Kidney epithelial cell (primary cell): ENCODE results near the gene CCR9. TPM values are rescaled to one million over a fixed set of nuclear protein-coding genes. Genes with fewer than 3 reads are reported as not detected.

Experiments
- DNase-seq: peaks from one replicate; pipeline ENCODE4 v3.0.0-alpha.2; 2010; ENCODE audit warnings: low read depth
- H3K27me3 ChIP-seq: 2 replicates; pipeline ENCODE4 v1.6.0; 2011; ENCODE audit warnings: low read length; ENCODE audit not compliant: control insufficient read depth, insufficient read depth
- H3K36me3 ChIP-seq: 2 replicates; pipeline ENCODE4 v1.5.1; 2011; ENCODE audit warnings: low read length; ENCODE audit not compliant: control insufficient read depth, insufficient read depth
- H3K4me3 ChIP-seq: 2 replicates; pipeline ENCODE4 v1.5.1; 2011; ENCODE audit warnings: low read depth, mild to moderate bottlenecking, control low read depth, low read length
- total RNA-seq: library from RNA; depleted of rRNA; stranded (reverse); fragments of >200 nt; gene quantifications from 2 replicates; pipeline ENCODE4 v1.2.3, GENCODE V29; 2015
- TF ChIP-seq, protein P1 (sequence below): IDR thresholded peaks from 2 replicates; pipeline ENCODE4 v1.5.1; 2011; ENCODE audit warnings: mild to moderate bottlenecking, moderate library complexity, low read length, control low read depth, inconsistent platforms; ENCODE audit not compliant: insufficient read depth, poor library complexity, severe bottlenecking

CCR9 gene
- total RNA-seq, 1 donor from 2014 or later, result not detected

DNA sequence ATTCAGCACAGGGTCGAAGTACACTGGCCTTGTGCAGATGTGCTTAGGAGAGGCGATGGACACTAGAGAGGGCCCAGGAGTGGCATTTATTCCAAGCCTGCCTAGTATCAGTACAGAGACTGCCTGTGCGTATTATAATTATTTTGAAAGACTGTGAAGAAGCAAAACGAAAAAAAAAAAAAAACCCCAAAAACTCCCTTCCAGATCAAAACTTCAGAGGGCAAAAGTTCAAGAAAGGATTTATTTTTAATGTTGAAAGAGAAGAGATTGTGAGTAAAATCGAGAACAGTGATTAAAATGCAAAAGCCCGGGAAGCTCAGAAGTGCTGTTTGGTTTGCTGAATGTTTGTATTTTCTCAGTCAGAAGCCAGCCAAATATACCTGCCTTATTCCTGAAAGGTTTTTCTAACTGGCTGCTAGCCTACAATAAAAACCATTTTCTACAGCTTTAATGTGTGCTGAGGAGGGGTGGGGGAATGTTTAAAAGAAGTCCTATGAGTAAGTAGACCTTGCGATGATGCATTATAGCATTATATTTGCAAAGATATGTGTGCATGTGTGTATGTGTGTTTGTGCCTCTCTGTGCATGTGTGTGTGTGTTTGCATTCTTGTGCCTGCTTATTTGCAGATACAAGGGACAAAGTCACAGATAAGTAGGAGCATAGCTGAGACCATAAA, 25.2 kb upstream of the CCR9 start:
- DNase-seq, result no peak
- Histone ChIP-seq H3K4me3 (no peak overlapping the region), H3K36me3 (no peaks in the 10 kb centered on the region), H3K27me3 (peaks cover 2% of the 10 kb centered on the region)
- TF ChIP-seq, protein P1, sequence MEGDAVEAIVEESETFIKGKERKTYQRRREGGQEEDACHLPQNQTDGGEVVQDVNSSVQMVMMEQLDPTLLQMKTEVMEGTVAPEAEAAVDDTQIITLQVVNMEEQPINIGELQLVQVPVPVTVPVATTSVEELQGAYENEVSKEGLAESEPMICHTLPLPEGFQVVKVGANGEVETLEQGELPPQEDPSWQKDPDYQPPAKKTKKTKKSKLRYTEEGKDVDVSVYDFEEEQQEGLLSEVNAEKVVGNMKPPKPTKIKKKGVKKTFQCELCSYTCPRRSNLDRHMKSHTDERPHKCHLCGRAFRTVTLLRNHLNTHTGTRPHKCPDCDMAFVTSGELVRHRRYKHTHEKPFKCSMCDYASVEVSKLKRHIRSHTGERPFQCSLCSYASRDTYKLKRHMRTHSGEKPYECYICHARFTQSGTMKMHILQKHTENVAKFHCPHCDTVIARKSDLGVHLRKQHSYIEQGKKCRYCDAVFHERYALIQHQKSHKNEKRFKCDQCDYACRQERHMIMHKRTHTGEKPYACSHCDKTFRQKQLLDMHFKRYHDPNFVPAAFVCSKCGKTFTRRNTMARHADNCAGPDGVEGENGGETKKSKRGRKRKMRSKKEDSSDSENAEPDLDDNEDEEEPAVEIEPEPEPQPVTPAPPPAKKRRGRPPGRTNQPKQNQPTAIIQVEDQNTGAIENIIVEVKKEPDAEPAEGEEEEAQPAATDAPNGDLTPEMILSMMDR, result no peak

DNA sequence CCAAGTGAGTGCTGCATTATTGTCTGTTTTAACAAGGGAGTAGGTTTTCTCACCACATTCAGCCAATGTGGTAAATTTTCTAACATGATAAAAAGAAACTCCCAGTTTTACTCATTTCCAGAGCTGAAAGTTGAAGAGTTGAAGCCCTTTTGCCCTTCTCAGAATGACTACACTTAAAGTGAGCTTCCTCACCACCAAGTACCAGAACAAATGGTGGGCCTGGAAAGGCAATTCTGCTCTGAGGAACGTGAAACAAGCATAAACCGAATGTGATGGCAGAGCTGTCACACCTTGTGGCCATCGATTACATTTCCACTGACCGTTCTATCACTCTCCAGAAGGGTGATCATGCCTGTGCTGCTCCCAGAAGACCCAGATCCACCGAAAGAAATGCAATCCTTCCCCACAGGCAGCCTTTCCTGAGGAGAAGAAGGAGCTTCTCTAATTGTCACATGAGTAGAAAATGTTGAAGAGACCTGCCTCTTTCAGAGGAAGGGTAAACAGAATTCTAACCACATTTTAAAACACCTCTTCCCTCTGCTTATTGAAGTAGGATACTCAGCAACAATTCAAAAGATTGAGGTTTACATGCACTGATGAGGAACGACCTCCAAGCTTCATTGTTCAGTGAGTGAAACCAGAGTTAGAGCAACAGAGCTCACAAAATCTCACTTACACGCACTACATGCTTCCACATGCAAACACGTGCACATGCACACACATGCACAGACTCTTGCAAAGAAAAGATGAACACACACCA, 21.4 kb upstream of the CCR9 start:
- no peak for DNase-seq
- TF ChIP-seq, protein P1, result no peak
- Histone ChIP-seq H3K27me3 (peaks cover 2% of the 10 kb centered on the region), H3K36me3 (no peaks in the 10 kb centered on the region), H3K4me3 (no peak overlapping the region)

DNA sequence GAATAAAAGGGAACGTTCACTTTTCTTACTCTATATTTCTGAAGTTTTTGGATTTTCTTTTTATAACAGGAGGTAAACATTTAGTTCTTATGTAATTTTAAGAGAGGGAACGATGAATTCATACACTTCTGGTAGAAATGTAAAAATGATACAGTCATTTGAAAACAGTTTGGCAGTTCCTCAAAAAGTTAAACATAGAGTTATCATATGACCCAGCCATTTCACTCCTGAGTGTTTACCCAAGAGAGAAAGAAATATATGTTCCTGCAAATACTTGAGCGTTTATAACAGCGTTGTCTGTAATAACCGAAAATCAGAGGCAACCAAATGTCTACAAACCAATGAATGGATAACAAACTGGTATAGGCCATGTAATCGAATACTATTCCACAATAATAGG, 20.8 kb upstream of the CCR9 start:
- H3K36me3 ChIP-seq, result no peaks in the 10 kb centered on the region
- TF ChIP-seq, protein P1, result no peak
- DNase-seq, result no peak
- H3K27me3 ChIP-seq, result peaks cover 2% of the 10 kb centered on the region
- H3K4me3 ChIP-seq, result no peak overlapping the region

DNA sequence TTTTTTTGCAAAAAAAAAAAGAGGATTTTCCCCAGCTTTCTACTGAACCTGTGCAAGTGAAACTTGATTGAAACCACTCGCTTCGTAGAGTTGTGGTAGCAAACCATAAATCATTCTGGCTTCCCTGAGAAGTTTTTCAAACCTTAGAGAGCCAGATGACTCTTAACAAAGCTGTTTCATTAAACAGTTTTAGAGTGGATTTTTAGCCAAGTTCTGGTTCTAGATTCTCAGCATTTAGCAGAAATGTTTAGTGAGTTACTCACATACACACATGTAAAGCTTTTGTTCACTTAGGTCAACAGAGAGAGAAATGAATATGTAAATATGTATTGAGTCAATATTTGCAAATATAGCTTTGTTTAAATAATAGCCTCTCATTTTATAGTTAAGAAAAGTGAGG, 18.1 kb upstream of the CCR9 start:
- Histone ChIP-seq H3K4me3 (no peak overlapping the region), H3K27me3 (peaks cover 2% of the 10 kb centered on the region), H3K36me3 (no peaks in the 10 kb centered on the region)
- TF ChIP-seq, protein P1, result no peak
- no peak for DNase-seq

DNA sequence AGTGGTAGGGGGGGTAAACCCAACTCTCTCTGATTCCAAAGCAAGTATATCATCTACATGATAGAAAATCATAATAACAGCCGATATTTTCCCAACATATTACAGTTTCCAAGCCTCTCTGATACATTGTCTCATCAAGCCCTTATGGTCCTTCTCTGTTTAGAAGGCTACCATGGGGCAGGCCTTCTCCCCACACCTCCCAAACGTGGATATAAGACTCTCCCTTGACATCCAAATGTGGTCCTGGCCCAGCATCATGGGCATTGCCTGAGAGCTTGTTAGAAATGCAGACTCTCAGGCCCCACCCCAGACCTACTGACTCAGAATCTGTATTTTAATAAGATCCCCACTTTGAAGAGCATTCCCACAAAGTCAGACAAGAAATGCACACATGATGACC, 17.7 kb upstream of the CCR9 start:
- DNase-seq, result no peak
- H3K36me3 ChIP-seq, result no peaks in the 10 kb centered on the region
- H3K4me3 ChIP-seq, result no peak overlapping the region
- TF ChIP-seq, protein P1, result no peak
- H3K27me3 ChIP-seq, result peaks cover 2% of the 10 kb centered on the region
